A673 (cell line): ENCODE results near the gene CNTN1. TPM values are rescaled to one million over a fixed set of nuclear protein-coding genes. Genes with fewer than 3 reads are reported as not detected.

ENCODE experiments used
- BruUV-seq: library from RNA; stranded (reverse); fragments of 400-500 nt; replicated peaks from 2 replicates; lab custom pipeline; 2021; lab: Mats Ljungman, UMichigan
- CTCF ChIA-PET: fragments of 300-600 bp; sonication (Branson Sonifier 250); formaldehyde crosslinking; loops from one replicate; lab custom pipeline; 2022; ENCODE audit warnings: antibody characterized with exemption; lab: Charles Lee
- POLR2A ChIA-PET: fragments of 300-600 bp; sonication (Branson Sonifier 250); formaldehyde crosslinking; loops from one replicate; lab custom pipeline; 2022; ENCODE audit warnings: antibody characterized with exemption; ENCODE audit not compliant: low non-redundant PET; lab: Charles Lee
- DNase-seq: peaks from one replicate; pipeline ENCODE4 v3.0.0-alpha.2; 2015; ENCODE audit warnings: low spot score
- H3K27ac ChIP-seq: fragments of 200-600 bp; sonication (generic); 2 replicates; pipeline ENCODE4 v1.5.1; 2016; ENCODE audit warnings: mixed run types, low read depth, mild to moderate bottlenecking, mixed read lengths, antibody characterized with exemption, low read length; ENCODE audit not compliant: poor library complexity, severe bottlenecking
- H3K27me3 ChIP-seq: fragments of 200-600 bp; sonication (generic); replicated peaks from 2 replicates; pipeline ENCODE4 v1.6.1; 2017; ENCODE audit warnings: mixed run types, low read depth, mild to moderate bottlenecking, mixed read lengths, antibody characterized with exemption, low read length; ENCODE audit not compliant: insufficient read depth, poor library complexity
- H3K36me3 ChIP-seq: fragments of 200-600 bp; sonication (generic); 2 replicates; pipeline ENCODE4 v1.6.1; 2016; ENCODE audit warnings: mixed run types, mild to moderate bottlenecking, mixed read lengths, antibody characterized with exemption, low read length; ENCODE audit not compliant: insufficient read depth, poor library complexity, severe bottlenecking
- H3K4me1 ChIP-seq: fragments of 200-600 bp; sonication (generic); 2 replicates; pipeline ENCODE4 v1.6.1; 2017; ENCODE audit warnings: mixed run types, mild to moderate bottlenecking, mixed read lengths, antibody characterized with exemption, low read length; ENCODE audit not compliant: insufficient read depth, poor library complexity, severe bottlenecking
- H3K4me3 ChIP-seq: fragments of 200-600 bp; sonication (generic); 2 replicates; pipeline ENCODE4 v1.5.1; 2016; ENCODE audit warnings: low read depth, mixed run types, mild to moderate bottlenecking, mixed read lengths, low read length; ENCODE audit not compliant: poor library complexity, severe bottlenecking
- H3K9me3 ChIP-seq: fragments of 200-600 bp; sonication (generic); 2 replicates; pipeline ENCODE4 v1.6.1; 2016; ENCODE audit warnings: mixed run types, low read depth, mild to moderate bottlenecking, mixed read lengths, antibody characterized with exemption, low read length; ENCODE audit not compliant: poor library complexity, severe bottlenecking
- CTCF ChIP-seq: fragments of 300-800, 200-600 bp; sonication (generic); conservative IDR thresholded peaks from 2 replicates; pipeline ENCODE4 v1.5.1; 2017; ENCODE audit warnings: low read depth, mild to moderate bottlenecking, antibody characterized with exemption, low read length, moderate library complexity, mixed read lengths
- EZH2 ChIP-seq: fragments of 200-600 bp; sonication (generic); IDR thresholded peaks from 2 replicates; pipeline ENCODE4 v1.6.1; 2017; ENCODE audit warnings: borderline replicate concordance, low read depth, mild to moderate bottlenecking, mixed read lengths, antibody characterized with exemption, low read length; ENCODE audit not compliant: poor library complexity, severe bottlenecking
- intact Hi-C: fragments of 100-400 bp; cut with micrococcal nuclease; formaldehyde crosslinking; loops from one replicate; pipeline ENCODE4 v1.10.0; 2022; ENCODE audit not compliant: unreplicated experiment
- total RNA-seq: library from RNA; stranded (reverse); gene quantifications from 2 replicates; pipeline ENCODE4 v1.2.3, GENCODE V29; 2021

CNTN1 gene
- total RNA-seq, 1 experiment from 2014 or later = 0.90 TPM

GRCh38 chr12:40714636-40715035, 22.4 kb downstream of the CNTN1 start:
- TF ChIP-seq EZH2 (no peak), CTCF (no peak)
- Histone ChIP-seq H3K4me3 (no peak overlapping the region), H3K27ac (no peak overlapping the region), H3K4me1 (no peaks in the 10 kb centered on the region), H3K27me3 (no peaks in the 10 kb centered on the region), H3K9me3 (no peaks in the 10 kb centered on the region), H3K36me3 (no peaks in the 10 kb centered on the region)
- no TSS peak for BruUV-seq
- ChIA-PET POLR2A (interaction anchor here (0.6 kb wide), 1 partner anchor 93 kb away, joined by 3 read pairs; no protein-coding TSS in a partner anchor), CTCF (no interaction called here)
- intact Hi-C loops = no loop called here
- no peak for DNase-seq

GRCh38 chr12:40716037-40716436, 23.8 kb downstream of the CNTN1 start:
- intact Hi-C loops = no loop called here
- DNase-seq = no peak
- ChIA-PET CTCF (no interaction called here), POLR2A (no interaction called here)
- BruUV-seq = no TSS peak
- Histone ChIP-seq H3K27me3 (no peaks in the 10 kb centered on the region), H3K9me3 (no peaks in the 10 kb centered on the region), H3K36me3 (no peaks in the 10 kb centered on the region), H3K4me1 (no peaks in the 10 kb centered on the region), H3K27ac (no peak overlapping the region), H3K4me3 (no peak overlapping the region)
- TF ChIP-seq EZH2 (no peak), CTCF (no peak)

GRCh38 chr12:40717576-40717975, 25.3 kb downstream of the CNTN1 start:
- DNase-seq = no peak
- no peaks in the 10 kb centered on the region for H3K36me3 ChIP-seq
- H3K27ac ChIP-seq = no peak overlapping the region
- ChIA-PET POLR2A (no interaction called here), CTCF (no interaction called here)
- BruUV-seq = no TSS peak
- no peaks in the 10 kb centered on the region for H3K9me3 ChIP-seq
- TF ChIP-seq CTCF = no peak
- TF ChIP-seq EZH2 = no peak
- intact Hi-C loops = no loop called here
- no peaks in the 10 kb centered on the region for H3K27me3 ChIP-seq
- no peaks in the 10 kb centered on the region for H3K4me1 ChIP-seq
- no peak overlapping the region for H3K4me3 ChIP-seq
